Epithelial cell of prostate (primary cell): ENCODE results near the gene LILRB5.
A peak's percentile ranks its signal among the peaks of the same experiment; 100 is the strongest.

ENCODE experiments used
- DNase-seq: peaks from one replicate; pipeline ENCODE4 v3.0.0-alpha.2; 2011; ENCODE audit warnings: low read depth, low spot score
- H3K27ac ChIP-seq: fragments of 450-650 bp; 2 replicates; pipeline ENCODE4 v1.5.1; 2017; ENCODE audit warnings: mild to moderate bottlenecking

LILRB5 gene

DNA sequence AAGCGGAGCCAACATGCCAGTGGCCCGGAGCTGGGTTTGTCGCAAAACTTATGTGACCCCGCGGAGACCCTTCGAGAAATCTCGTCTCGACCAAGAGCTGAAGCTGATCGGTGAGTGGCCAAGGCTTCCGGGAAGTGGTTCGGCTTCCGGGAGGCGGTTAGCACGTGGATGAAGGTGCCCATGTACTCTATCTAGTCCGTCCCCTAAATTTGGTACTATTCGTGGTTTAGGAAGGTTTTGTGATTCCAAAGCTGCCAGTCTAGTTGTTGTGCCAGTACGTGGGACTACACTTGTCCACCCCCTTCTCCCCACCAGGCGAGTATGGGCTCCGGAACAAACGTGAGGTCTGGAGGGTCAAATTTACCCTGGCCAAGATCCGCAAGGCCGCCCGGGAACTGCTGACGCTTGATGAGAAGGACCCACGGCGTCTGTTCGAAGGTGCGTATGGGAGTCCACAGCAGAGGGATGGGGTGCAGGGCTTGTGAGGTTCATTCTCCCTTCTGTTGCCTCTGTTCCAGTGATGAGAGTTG, 55.8 kb downstream of the LILRB5 start:
- no peak for DNase-seq
- H3K27ac ChIP-seq = peak overlapping the region; percentile 87
